Adrenal gland (tissue), 5 donors: ENCODE measurements around the gene GPR75.

Experiments
- CTCF ChIP-seq, 6 experiments: fragments of 450-650 bp in 4 of 6; fragments of 200-600 bp in 2 of 6; sonication (generic) in 1 of 6; IDR thresholded peaks; 1 replicate in 5 of 6; 2 replicates in 1 of 6; pipeline versions ENCODE4 v1.5.1 to v1.8.0; 2016 to 2021; ENCODE audit warnings: antibody characterized with exemption in 6 of 6, mild to moderate bottlenecking in 2 of 6, moderate library complexity in 1 of 6
- POLR2A ChIP-seq, 2 donors: fragments of 450-650 bp; IDR thresholded peaks; one replicate each; pipeline ENCODE4 v1.6.1; 2017; ENCODE audit warnings: antibody characterized with exemption in 2 of 2, mild to moderate bottlenecking in 2 of 2, moderate library complexity in 1 of 2
- donor health status: DM: no; HTN: no; CAD: no.

DNA sequence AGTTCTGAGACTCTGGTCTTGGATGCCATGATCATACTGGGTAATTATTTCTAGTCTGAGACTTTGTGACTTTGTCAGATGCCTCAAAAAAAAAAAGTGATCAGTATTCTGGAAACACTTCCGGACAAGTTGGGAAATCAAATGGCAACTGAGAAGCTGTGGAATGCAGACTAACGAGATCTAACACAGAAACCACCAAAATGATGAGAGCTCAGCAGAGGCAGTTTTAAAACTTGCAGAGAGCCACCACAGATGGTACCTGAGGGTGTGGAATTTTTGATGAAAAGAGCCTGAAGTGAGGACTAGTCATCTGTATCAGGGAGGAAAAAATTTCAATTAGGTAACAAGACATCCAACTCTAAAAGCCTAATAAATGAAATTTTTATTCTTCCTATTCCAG is 5.5 kb upstream of the GPR75 start:
- TF ChIP-seq CTCF (IDR thresholded peaks at IDR 0.05) (no peak), POLR2A (IDR thresholded peaks at IDR 0.05) (no peak)
